Posterior cingulate gyrus (tissue), 11 donors: ENCODE measurements around the gene CLCC1.

Experiments
- DNase-seq, 10 donors: peaks; one replicate each; pipeline versions ENCODE4 v3.0.0 to v3.0.0-alpha.2; 2020 to 2021; ENCODE audit warnings: mixed read lengths in 3 of 10
- intact Hi-C: fragments of 100-400 bp; cut with DNase I; formaldehyde crosslinking; loops from one replicate; pipeline ENCODE4 v1.15.1; 2023

CLCC1 gene

GRCh38 chr1:108925920-108926319, 37.4 kb downstream of the CLCC1 start:
- intact Hi-C loops: no loop called here

GRCh38 chr1:108916788-108917187, 46.5 kb downstream of the CLCC1 start:
- DNase-seq: no peak
- intact Hi-C loops: no loop called here

More at GRCh38 chr1:108925920-108926319, 37.4 kb downstream of the CLCC1 start:
- DNase-seq: no peak
